Psoas muscle (tissue), 8 donors: ENCODE results near the gene AKT2. TPM values are rescaled to one million over a fixed set of nuclear protein-coding genes. Genes with fewer than 3 reads are reported as not detected.

Experiments used
- ATAC-seq, 4 donors: fragments of 200-7000 bp; cut with Tn5 transposase; one replicate each; pipeline ENCODE4 v1.9.1; 2020; ENCODE audit warnings: moderate library complexity in 3 of 4, mild to moderate bottlenecking in 2 of 4
- DNase-seq, 2 donors: peaks; one replicate each; pipeline ENCODE4 v3.0.0-alpha.2; 2020
- H3K27ac ChIP-seq: fragments of 200-600 bp; one replicate; pipeline ENCODE4 v1.8.0; 2022
- H3K27me3 ChIP-seq, 3 donors: fragments of 200-600 bp in 1 of 3; one replicate each; pipeline versions ENCODE4 v1.6.1 to v1.8.0; 2013 to 2022; ENCODE audit warnings: low read length in 2 of 3, mild to moderate bottlenecking in 2 of 3, moderate library complexity in 1 of 3; ENCODE audit not compliant: insufficient read depth in 3 of 3
- H3K36me3 ChIP-seq, 2 donors: fragments of 200-600 bp in 1 of 2; one replicate each; pipeline versions ENCODE4 v1.6.1 to v1.8.0; 2013 to 2022; ENCODE audit warnings: low read depth in 1 of 2, mild to moderate bottlenecking in 1 of 2, moderate library complexity in 1 of 2; ENCODE audit not compliant: insufficient read depth in 1 of 2
- H3K4me1 ChIP-seq: fragments of 200-600 bp; one replicate; pipeline ENCODE4 v1.8.0; 2022
- H3K4me3 ChIP-seq: fragments of 200-600 bp; one replicate; pipeline ENCODE4 v1.8.0; 2022; ENCODE audit warnings: mild to moderate bottlenecking
- H3K9me3 ChIP-seq: fragments of 200-600 bp; one replicate; pipeline ENCODE4 v1.8.0; 2022
- WGBS, 3 donors: extraction: QIAGEN DNeasy Blood & Tissue Kit; methylation state at CpG; one replicate each; pipeline versions ENCODE4 v1.1.6 to v1.1.7; 2013; 5-methylcytosine and 5-hydroxymethylcytosine counted together
- intact Hi-C, 2 donors: fragments of 100-400 bp; cut with DNase I; formaldehyde crosslinking; loops; one replicate each; pipeline versions ENCODE4 v1.11.0 to v1.14.2; 2022
- polyA plus RNA-seq, 3 donors: library from polyadenylated mRNA; stranded (reverse); fragments of 200-250 nt; gene quantifications; one replicate each; pipeline ENCODE4 v1.2.3, GENCODE V29; 2013
- total RNA-seq, 4 donors: library from RNA; stranded (reverse); fragmentation: NEBNext Ultra II Directional in 2 of 4; extraction: Animal tissue kit (Norgen Biotek cat#: 25700) in 2 of 4; gene quantifications; one replicate each; pipeline versions ENCODE4 v1.2.1 to v1.2.4, GENCODE V29; 2021 to 2023
- TF ChIP-seq, protein P1 (sequence below): fragments of 200-600 bp; IDR thresholded peaks from one replicate; pipeline ENCODE4 v1.8.0; 2022; ENCODE audit warnings: antibody characterized with exemption
- donor health status: healthy with polysubstance abuse.
- donor health status: DM: no; HTN: no; CAD: no; lungs with moderate emphysema.
- donor health status: Bipolar disorder and iron deficiency.
- donor health status: healthy.
- donor health status: DM: yes; HTN: yes; CAD: no.
- donor health status: DM: no; HTN: no; CAD: no.
- donor health status: DM: no; HTN: no; CAD: no.
- donor health status: DM: yes; HTN: yes; CAD: no.

Gene AKT2
- total and polyA plus RNA-seq, 7 donors, result 81.8 to 194 (median 139) TPM

DNA sequence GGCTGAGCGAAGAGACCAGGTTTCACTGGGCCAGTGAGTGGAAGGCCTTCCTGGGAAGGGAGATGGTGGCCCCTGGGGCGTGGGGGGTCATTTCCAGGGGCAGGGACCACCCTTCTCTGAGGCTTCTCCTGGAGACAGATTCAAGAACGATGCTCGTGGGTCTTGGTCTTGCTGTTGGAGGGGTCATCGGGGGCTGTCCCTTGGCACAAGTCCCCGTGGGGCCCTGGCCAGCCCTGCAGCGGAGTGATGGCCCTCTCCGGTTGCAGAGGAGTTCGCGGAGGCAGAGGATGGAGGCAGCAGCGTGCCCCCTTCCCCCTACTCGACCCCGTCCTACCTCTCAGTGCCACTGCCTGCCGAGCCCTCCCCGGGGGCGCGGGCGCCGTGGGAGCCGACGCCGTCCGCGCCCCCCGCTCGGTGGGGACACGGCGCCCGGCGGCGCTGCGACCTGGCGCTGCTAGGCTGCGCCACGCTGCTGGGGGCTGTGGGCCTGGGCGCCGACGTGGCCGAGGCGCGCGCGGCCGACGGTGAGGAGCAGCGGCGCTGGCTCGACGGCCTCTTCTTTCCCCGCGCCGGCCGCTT lies 71.8 kb downstream of the AKT2 start:
- ATAC-seq, result no peak
- Histone ChIP-seq H3K27ac (no peak overlapping the region), H3K4me1 (peaks cover 5% of the 10 kb centered on the region), H3K36me3 (peaks cover 0 to 46% of the 10 kb centered on the region in 2 donors), H3K9me3 (no peaks in the 10 kb centered on the region), H3K4me3 (no peak overlapping the region), H3K27me3 (peaks cover 0 to 25% (median 6%) of the 10 kb centered on the region in 3 donors)
- whole genome bisulfite sequencing, 3 donors, result 88 to 89% (median 88%) methylated on average over 42 to 53 of the region's 53 CpGs
- no peak for DNase-seq
- intact Hi-C loops, result no loop called here
- TF ChIP-seq, protein P1, sequence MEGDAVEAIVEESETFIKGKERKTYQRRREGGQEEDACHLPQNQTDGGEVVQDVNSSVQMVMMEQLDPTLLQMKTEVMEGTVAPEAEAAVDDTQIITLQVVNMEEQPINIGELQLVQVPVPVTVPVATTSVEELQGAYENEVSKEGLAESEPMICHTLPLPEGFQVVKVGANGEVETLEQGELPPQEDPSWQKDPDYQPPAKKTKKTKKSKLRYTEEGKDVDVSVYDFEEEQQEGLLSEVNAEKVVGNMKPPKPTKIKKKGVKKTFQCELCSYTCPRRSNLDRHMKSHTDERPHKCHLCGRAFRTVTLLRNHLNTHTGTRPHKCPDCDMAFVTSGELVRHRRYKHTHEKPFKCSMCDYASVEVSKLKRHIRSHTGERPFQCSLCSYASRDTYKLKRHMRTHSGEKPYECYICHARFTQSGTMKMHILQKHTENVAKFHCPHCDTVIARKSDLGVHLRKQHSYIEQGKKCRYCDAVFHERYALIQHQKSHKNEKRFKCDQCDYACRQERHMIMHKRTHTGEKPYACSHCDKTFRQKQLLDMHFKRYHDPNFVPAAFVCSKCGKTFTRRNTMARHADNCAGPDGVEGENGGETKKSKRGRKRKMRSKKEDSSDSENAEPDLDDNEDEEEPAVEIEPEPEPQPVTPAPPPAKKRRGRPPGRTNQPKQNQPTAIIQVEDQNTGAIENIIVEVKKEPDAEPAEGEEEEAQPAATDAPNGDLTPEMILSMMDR, result no peak

DNA sequence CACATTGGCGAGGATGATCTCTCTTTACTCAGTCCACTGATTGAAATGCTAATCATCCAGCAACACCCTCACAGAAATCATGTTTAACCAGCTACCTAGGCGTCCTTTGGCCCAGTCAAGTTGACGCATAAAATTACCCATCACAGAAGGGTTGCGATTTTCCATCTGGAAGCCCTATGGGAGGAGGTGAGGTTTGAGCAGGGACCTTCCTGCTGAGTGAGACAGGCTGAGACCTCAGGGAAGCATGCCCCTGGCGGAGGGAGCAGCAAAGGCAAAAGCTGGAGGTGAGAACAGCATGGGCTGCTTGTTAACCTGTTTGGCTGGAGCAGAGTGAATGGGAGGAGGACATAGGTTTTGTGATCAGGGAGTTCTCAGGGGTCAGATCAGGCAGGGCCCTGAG lies 74.3 kb downstream of the AKT2 start:
- Histone ChIP-seq H3K36me3 (peaks cover 0 to 65% of the 10 kb centered on the region in 2 donors), H3K27ac (no peak overlapping the region), H3K27me3 (peaks cover 0 to under 1% (median 0%) of the 10 kb centered on the region in 3 donors), H3K4me1 (no peaks in the 10 kb centered on the region), H3K4me3 (no peak overlapping the region), H3K9me3 (no peaks in the 10 kb centered on the region)
- 91 to 94% (median 93%) methylated on average over 5 of the region's 5 CpGs for WGBS, 3 donors
- TF ChIP-seq, protein P1, result no peak
- no peak for DNase-seq
- intact Hi-C loops, result no loop called here
- no peak for ATAC-seq

DNA sequence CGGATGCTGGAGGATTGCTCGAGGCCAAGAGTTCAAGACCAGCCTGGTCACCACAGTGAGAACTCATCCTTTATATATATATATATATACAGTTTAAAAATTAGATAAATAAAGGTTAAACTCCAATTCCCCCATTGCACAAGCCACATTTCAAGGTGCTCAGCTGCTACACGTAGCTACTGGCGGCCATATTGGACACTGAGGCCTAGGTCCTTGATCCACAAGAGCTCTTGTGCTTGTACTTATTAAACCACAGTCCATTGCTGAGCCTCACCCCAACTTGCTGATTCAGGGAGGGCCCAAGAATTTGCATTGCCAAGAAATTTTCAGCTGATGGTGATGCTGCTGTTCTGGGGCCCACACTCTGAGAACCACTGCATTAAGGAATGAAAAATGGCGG lies 76.5 kb downstream of the AKT2 start:
- DNase-seq (no peak), ATAC-seq (no peak)
- Histone ChIP-seq H3K27me3 (no peaks in the 10 kb centered on the region), H3K9me3 (no peaks in the 10 kb centered on the region), H3K27ac (no peak overlapping the region), H3K4me3 (no peak overlapping the region), H3K36me3 (peaks cover 0 to 85% of the 10 kb centered on the region in 2 donors), H3K4me1 (no peaks in the 10 kb centered on the region)
- 97 to 99% (median 99%) methylated on average over 5 of the region's 5 CpGs for whole genome bisulfite sequencing, 3 donors
- TF ChIP-seq, protein P1, result no peak
- intact Hi-C loops, result no loop called here

DNA sequence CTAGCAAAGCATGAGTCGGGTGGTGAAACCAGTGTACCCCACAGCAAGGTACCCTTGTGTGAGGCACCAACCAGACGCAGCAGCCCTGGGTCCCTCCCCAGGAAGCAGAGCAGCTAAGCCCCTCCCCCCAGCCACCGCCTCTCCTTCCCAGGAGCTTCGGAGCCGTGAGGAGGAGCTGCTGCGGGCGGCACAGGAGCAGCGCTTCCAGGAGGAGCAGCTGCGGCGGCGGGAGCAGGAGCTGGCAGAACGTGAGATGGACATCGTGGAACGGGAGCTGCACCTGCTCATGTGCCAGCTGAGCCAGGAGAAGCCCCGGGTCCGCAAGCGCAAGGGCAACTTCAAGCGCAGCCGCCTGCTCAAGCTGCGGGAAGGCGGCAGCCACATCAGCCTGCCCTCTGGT lies 79.4 kb downstream of the AKT2 start:
- intact Hi-C loops, result no loop called here
- H3K4me3 ChIP-seq, result no peak overlapping the region
- H3K27me3 ChIP-seq, result no peaks in the 10 kb centered on the region
- no peaks in the 10 kb centered on the region for H3K9me3 ChIP-seq
- no peak overlapping the region for H3K27ac ChIP-seq
- peaks cover 0 to 85% of the 10 kb centered on the region in 2 donors for H3K36me3 ChIP-seq
- WGBS, 3 donors, result 91 to 95% (median 94%) methylated on average over 20 to 21 of the region's 21 CpGs
- ATAC-seq, result no peak
- no peaks in the 10 kb centered on the region for H3K4me1 ChIP-seq
- TF ChIP-seq, protein P1, result no peak
- DNase-seq, result no peak

DNA sequence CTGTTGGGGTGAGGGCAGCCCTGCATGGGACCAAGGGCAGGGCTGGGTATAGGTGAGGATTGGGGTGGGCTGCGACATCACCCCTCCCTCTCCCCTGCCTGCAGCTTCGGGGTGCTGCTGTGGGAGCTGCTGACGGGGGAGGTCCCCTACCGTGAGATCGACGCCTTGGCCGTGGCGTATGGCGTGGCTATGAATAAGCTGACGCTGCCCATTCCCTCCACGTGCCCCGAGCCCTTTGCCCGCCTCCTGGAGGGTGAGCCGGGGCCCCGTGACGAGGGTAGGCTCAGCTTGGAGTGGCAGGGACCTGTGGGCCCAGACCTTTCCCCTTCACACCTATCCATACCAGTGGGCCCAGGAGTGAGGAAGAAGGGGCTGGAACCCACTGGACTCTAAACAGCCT lies 80.8 kb downstream of the AKT2 start:
- Histone ChIP-seq H3K4me3 (no peak overlapping the region), H3K27me3 (no peaks in the 10 kb centered on the region), H3K4me1 (no peaks in the 10 kb centered on the region), H3K27ac (no peak overlapping the region), H3K9me3 (no peaks in the 10 kb centered on the region), H3K36me3 (peaks cover 0 to 84% of the 10 kb centered on the region in 2 donors)
- intact Hi-C loops, result no loop called here
- no peak for ATAC-seq
- no peak for DNase-seq
- TF ChIP-seq, protein P1, result no peak
- 97 to 98% (median 98%) methylated on average over 11 to 16 of the region's 16 CpGs for WGBS, 3 donors
